SW480 (cell line): ENCODE data around the gene NTF4.
A peak's percentile ranks its signal among the peaks of the same experiment; 100 is the strongest.

Experiments used
- DNase-seq: peaks from one replicate; pipeline ENCODE4 v3.0.0-alpha.2; 2016; ENCODE audit warnings: low spot score

Gene NTF4

GRCh38 chr19:49064768-49065611 is at the start of gene NTF4:
Gene NTF4, minus strand, starts transcription at chr19:49064818. Its CDS starts 2,821 bp downstream, at chr19:49061997.
- peak; percentile 47 for DNase-seq

- DNase-seq = peak; percentile 76
Observed at GRCh38 chr19:49113762-49114629, 49.4 kb upstream of the NTF4 start, which contains the start of gene LIN7B. Gene LIN7B, plus strand, starts transcription at chr19:49114370. Its CDS starts 35 bp downstream, at chr19:49114405.

- DNase-seq = no peak
Observed at GRCh38 chr19:49111218-49111998, 46.8 kb upstream of the NTF4 start.

- DNase-seq = no peak
Observed at GRCh38 chr19:49110567-49110966, 45.9 kb upstream of the NTF4 start.

- no peak for DNase-seq
Observed at GRCh38 chr19:49109569-49110233, 45.1 kb upstream of the NTF4 start.

- DNase-seq = no peak
Observed at GRCh38 chr19:49109051-49109450, 44.4 kb upstream of the NTF4 start.

GRCh38 chr19:49107625-49108459 is 43.2 kb upstream of the NTF4 start:
- DNase-seq = no peak

GRCh38 chr19:49106648-49107135 is 42.1 kb upstream of the NTF4 start:
- DNase-seq = peak; percentile 72

GRCh38 chr19:49104229-49104864 is 39.7 kb upstream of the NTF4 start:
- DNase-seq = no peak

- DNase-seq = no peak
Observed at GRCh38 chr19:49103331-49104085, 38.9 kb upstream of the NTF4 start.

GRCh38 chr19:49102303-49102702 is 37.7 kb upstream of the NTF4 start:
- no peak for DNase-seq

GRCh38 chr19:49101160-49101559 is 36.5 kb upstream of the NTF4 start:
- DNase-seq = no peak

GRCh38 chr19:49098795-49099194 is 34.2 kb upstream of the NTF4 start:
- no peak for DNase-seq

GRCh38 chr19:49097453-49098288 is 33.1 kb upstream of the NTF4 start:
- DNase-seq = peak; percentile 79

GRCh38 chr19:49094505-49095482 is 30.2 kb upstream of the NTF4 start:
- DNase-seq = no peak

- DNase-seq = no peak
Observed at GRCh38 chr19:49092686-49093085, 28.1 kb upstream of the NTF4 start.
